ENCODE measurements around the gene RAB3A. TPM values are rescaled to one million over a fixed set of nuclear protein-coding genes. Genes with fewer than 3 reads are reported as not detected.

RAB3A gene
- total and polyA plus RNA-seq, 2 donors (not counting 3 experiments of a cell fraction or from before 2014, with no cell fraction given), result 0.88 to 0.90 TPM

- no TSS peak for BruUV-seq (replicated peaks)
- FAIRE-seq (no peak), DNase-seq (ENCODE audit: low read depth, low spot score) (no peak)
- no peaks in the 10 kb centered on the region for H3K9me3 ChIP-seq (replicated peaks; ENCODE audit: control insufficient read depth, insufficient read depth, low read length)
- H3K27ac ChIP-seq (ENCODE audit: insufficient read depth, low read depth, low read length), result no peak overlapping the region
- no peak overlapping the region for H2AFZ ChIP-seq (ENCODE audit: low read depth, low read length)
- ChIA-PET POLR2A (no interaction called here), CTCF (no interaction called here)
- peaks cover 5 to 9% of the 10 kb centered on the region in 2 experiments for H3K27me3 ChIP-seq (ENCODE audit: control insufficient read depth in 2 of 2, insufficient read depth in 2 of 2, low read length in 2 of 2)
- dilution Hi-C loops (cut with MboI; ENCODE audit: extremely low pct_ligation_motif_present, low sequenced_read_pairs) (no loop called here), intact Hi-C loops (cut with micrococcal nuclease) (no loop called here)
- no peaks in the 10 kb centered on the region for H3K9me1 ChIP-seq (replicated peaks; ENCODE audit: control insufficient read depth, extremely low read depth, insufficient read depth, low read length)
- H3K9ac ChIP-seq (replicated peaks; ENCODE audit: extremely low read depth, insufficient read depth, low read length), result no peak overlapping the region
- H3K36me3 ChIP-seq (ENCODE audit: control insufficient read depth in 2 of 2, extremely low read depth in 1 of 2, insufficient read depth in 2 of 2, low read length in 2 of 2), result no peaks in the 10 kb centered on the region
- peaks cover 9% of the 10 kb centered on the region for H3K4me1 ChIP-seq (ENCODE audit: control insufficient read depth, extremely low read depth, insufficient read depth, low read length)
- no peak overlapping the region for H3K4me2 ChIP-seq (ENCODE audit: insufficient read depth, low read length)
- TF ChIP-seq POLR2A (IDR thresholded peaks at IDR 0.05; ENCODE audit: low read depth, low read length), result no peak
- TF ChIP-seq GATA2 (IDR thresholded peaks at IDR 0.05; ENCODE audit: insufficient read depth, insufficient read length, low read depth, low read length), result no peak
- no peak for TF ChIP-seq MAX (IDR thresholded peaks at IDR 0.05; ENCODE audit: insufficient read depth, insufficient read length)
- TF ChIP-seq POLR2AphosphoS5 (IDR thresholded peaks at IDR 0.05; ENCODE audit: insufficient read depth, low read depth, low read length), result no peak
- no peak for TF ChIP-seq JUN (IDR thresholded peaks at IDR 0.05; ENCODE audit: borderline replicate concordance, insufficient read depth, insufficient read length, low read depth)
- TF ChIP-seq EZH2 (IDR thresholded peaks at IDR 0.05; ENCODE audit: borderline replicate concordance, low read depth, low read length, severe bottlenecking), result no peak
- no peak for TF ChIP-seq MYC (IDR thresholded peaks at IDR 0.05; ENCODE audit: low read depth, low read length)
- TF ChIP-seq FOS (IDR thresholded peaks at IDR 0.05; ENCODE audit: borderline replicate concordance, insufficient read depth, low read length), result no peak
- TF ChIP-seq, protein P1, sequence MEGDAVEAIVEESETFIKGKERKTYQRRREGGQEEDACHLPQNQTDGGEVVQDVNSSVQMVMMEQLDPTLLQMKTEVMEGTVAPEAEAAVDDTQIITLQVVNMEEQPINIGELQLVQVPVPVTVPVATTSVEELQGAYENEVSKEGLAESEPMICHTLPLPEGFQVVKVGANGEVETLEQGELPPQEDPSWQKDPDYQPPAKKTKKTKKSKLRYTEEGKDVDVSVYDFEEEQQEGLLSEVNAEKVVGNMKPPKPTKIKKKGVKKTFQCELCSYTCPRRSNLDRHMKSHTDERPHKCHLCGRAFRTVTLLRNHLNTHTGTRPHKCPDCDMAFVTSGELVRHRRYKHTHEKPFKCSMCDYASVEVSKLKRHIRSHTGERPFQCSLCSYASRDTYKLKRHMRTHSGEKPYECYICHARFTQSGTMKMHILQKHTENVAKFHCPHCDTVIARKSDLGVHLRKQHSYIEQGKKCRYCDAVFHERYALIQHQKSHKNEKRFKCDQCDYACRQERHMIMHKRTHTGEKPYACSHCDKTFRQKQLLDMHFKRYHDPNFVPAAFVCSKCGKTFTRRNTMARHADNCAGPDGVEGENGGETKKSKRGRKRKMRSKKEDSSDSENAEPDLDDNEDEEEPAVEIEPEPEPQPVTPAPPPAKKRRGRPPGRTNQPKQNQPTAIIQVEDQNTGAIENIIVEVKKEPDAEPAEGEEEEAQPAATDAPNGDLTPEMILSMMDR (IDR thresholded peaks at IDR 0.05; ENCODE audit: extremely low read depth in 1 of 2, insufficient read depth in 1 of 2, low read depth in 1 of 2, low read length in 2 of 2), result no peak
- H3K79me2 ChIP-seq (ENCODE audit: control insufficient read depth, insufficient read depth, low read length), result no peaks in the 10 kb centered on the region
- H4K20me1 ChIP-seq (replicated peaks; ENCODE audit: control insufficient read depth, extremely low read depth, insufficient read depth, low read length), result no peaks in the 10 kb centered on the region
- H3K4me3 ChIP-seq (replicated peaks in 1 of 3; ENCODE audit: insufficient read depth in 1 of 3, low read depth in 1 of 3, low read length in 3 of 3), result no peak overlapping the region
These were observed 23.3 kb upstream of the RAB3A start for GRCh38 chr19:18226956-18227780.
